K562 (cell line): ENCODE results near the gene DNAJB12.
A peak's percentile ranks its signal among the peaks of the same experiment; 100 is the strongest.

Experiments
- CBX5 ChIP-seq: IDR thresholded peaks from 2 replicates; pipeline ENCODE4 v1.6.1; 2014; ENCODE audit warnings: low read depth, borderline replicate concordance
- E2F5 ChIP-seq: sonication (generic); formaldehyde crosslinking; IDR thresholded peaks from 2 replicates; pipeline ENCODE4 v1.8.0; 2022; ENCODE audit warnings: mild to moderate bottlenecking, missing genetic modification reagents
- EHMT2 ChIP-seq: fragments of 450-650 bp; IDR thresholded peaks from 2 replicates; pipeline ENCODE4 v1.6.1; 2018; ENCODE audit warnings: antibody characterized with exemption
- IRF9 ChIP-seq: fragments of 450-650 bp; IDR thresholded peaks from 2 replicates; pipeline ENCODE4 v1.6.1; 2016; ENCODE audit warnings: missing biosample characterization, missing genetic modification characterization
- MAFG ChIP-seq: fragments of 450-650 bp; conservative IDR thresholded peaks from 2 replicates; pipeline ENCODE4 v1.6.1; 2016; ENCODE audit warnings: missing genetic modification characterization, missing compliant biosample characterization
- RAD21 ChIP-seq, 2 experiments: fragments of 250-450 bp in 1 of 2; fragments of 450-650 bp in 1 of 2; sonication (Bioruptor Pico) in 1 of 2; formaldehyde crosslinking in 1 of 2; IDR thresholded peaks in 1 of 2; conservative IDR thresholded peaks in 1 of 2; 2 replicates each; pipeline versions ENCODE4 v1.4.0 to v1.8.0; 2020 to 2022; ENCODE audit warnings: mild to moderate bottlenecking in 2 of 2, moderate library complexity in 1 of 2
- SMC3 ChIP-seq: conservative IDR thresholded peaks from 2 replicates; pipeline ENCODE4 v1.6.1; 2011; ENCODE audit warnings: low read depth, low read length, improper control_type of control experiment; ENCODE audit not compliant: insufficient read depth
- TAF1 ChIP-seq: IDR thresholded peaks from 2 replicates; pipeline ENCODE4 v1.6.1; 2011; ENCODE audit warnings: mild to moderate bottlenecking, low read length, moderate library complexity; ENCODE audit not compliant: insufficient read depth, control insufficient read depth, severe bottlenecking; ENCODE audit errors: extremely low read depth
- TCF7 ChIP-seq: sonication (generic); IDR thresholded peaks from 2 replicates; pipeline ENCODE4 v1.6.1; 2016; ENCODE audit warnings: antibody characterized with exemption, borderline replicate concordance
- ZNF354B ChIP-seq: fragments of 250-450 bp; sonication (Bioruptor Pico); IDR thresholded peaks from 2 replicates; pipeline ENCODE4 v1.4.0; 2020
- ZNF707 ChIP-seq: fragments of 250-450 bp; sonication (Bioruptor Pico); conservative IDR thresholded peaks from 2 replicates; pipeline ENCODE4 v1.8.0; 2022; ENCODE audit warnings: inconsistent platforms, mild to moderate bottlenecking, moderate library complexity
- ZNF764 ChIP-seq: fragments of 250-450 bp; sonication (Bioruptor Pico); IDR thresholded peaks from 2 replicates; pipeline ENCODE4 v1.4.0; 2020; ENCODE audit warnings: low read depth, mild to moderate bottlenecking, moderate library complexity

GRCh38 chr10:72316748-72317435 is 37.8 kb downstream of the DNAJB12 start:
- peak; percentile 78; the same call in 1 of the 2 replicates for TF ChIP-seq E2F5
- TF ChIP-seq ZNF354B (CRISPR knock-in tag), result no peak
- TF ChIP-seq EHMT2, result no peak
- TF ChIP-seq MAFG (tag), result 0 out of 2 replicates have a peak, but pooled peaks have one; percentile 37
- TF ChIP-seq IRF9 (tag), result no peak
- TF ChIP-seq CBX5, result no peak
- TF ChIP-seq SMC3, result no peak
- TF ChIP-seq TAF1, result no peak
- TF ChIP-seq ZNF764 (CRISPR knock-in tag), result no peak
- no peak for TF ChIP-seq TCF7
- 0 out of 4 replicates have a peak, but pooled peaks of 1 of the 2 experiments have one; percentile 12 for TF ChIP-seq RAD21 (CRISPR knock-in tag; conservative IDR thresholded peaks at IDR 0.05 in 1 of 2, IDR thresholded peaks at IDR 0.05 in 1 of 2)
- TF ChIP-seq ZNF707, result no peak
